ENCODE results near the gene OSGIN1.

Gene OSGIN1

GRCh38 chr16:83998091-83998490, 45.1 kb downstream of the OSGIN1 start:
- Histone ChIP-seq H3K79me2 (ENCODE audit: control insufficient read depth, low read length) (no peaks in the 10 kb centered on the region), H4K20me1 (ENCODE audit: control insufficient read depth, insufficient read depth, low read depth, low read length) (no peaks in the 10 kb centered on the region), H3K36me3 (ENCODE audit: control insufficient read depth, low read length) (no peaks in the 10 kb centered on the region), H3K4me3 (ENCODE audit: low read length) (no peak overlapping the region), H3K4me2 (ENCODE audit: low read length) (no peak overlapping the region), H3F3A (ENCODE audit: control insufficient read depth, insufficient read depth) (no peaks in the 10 kb centered on the region), H3K27ac (ENCODE audit: low read depth, low read length) (no peak overlapping the region), H3K9me2 (replicated peaks; ENCODE audit: control insufficient read depth, low read length) (no peaks in the 10 kb centered on the region), H3K27me3 (ENCODE audit: control insufficient read depth, low read length) (no peaks in the 10 kb centered on the region; the same call in 1 of the 2 replicates), H3K4me1 (ENCODE audit: control insufficient read depth, low read length) (no peaks in the 10 kb centered on the region), H3K9me3 (ENCODE audit: control insufficient read depth, insufficient read depth, low read length) (no peaks in the 10 kb centered on the region)
- no peak for TF ChIP-seq EZH2phosphoT487 (IDR thresholded peaks at IDR 0.05; ENCODE audit: borderline replicate concordance, low read length)
- TF ChIP-seq, protein P1, sequence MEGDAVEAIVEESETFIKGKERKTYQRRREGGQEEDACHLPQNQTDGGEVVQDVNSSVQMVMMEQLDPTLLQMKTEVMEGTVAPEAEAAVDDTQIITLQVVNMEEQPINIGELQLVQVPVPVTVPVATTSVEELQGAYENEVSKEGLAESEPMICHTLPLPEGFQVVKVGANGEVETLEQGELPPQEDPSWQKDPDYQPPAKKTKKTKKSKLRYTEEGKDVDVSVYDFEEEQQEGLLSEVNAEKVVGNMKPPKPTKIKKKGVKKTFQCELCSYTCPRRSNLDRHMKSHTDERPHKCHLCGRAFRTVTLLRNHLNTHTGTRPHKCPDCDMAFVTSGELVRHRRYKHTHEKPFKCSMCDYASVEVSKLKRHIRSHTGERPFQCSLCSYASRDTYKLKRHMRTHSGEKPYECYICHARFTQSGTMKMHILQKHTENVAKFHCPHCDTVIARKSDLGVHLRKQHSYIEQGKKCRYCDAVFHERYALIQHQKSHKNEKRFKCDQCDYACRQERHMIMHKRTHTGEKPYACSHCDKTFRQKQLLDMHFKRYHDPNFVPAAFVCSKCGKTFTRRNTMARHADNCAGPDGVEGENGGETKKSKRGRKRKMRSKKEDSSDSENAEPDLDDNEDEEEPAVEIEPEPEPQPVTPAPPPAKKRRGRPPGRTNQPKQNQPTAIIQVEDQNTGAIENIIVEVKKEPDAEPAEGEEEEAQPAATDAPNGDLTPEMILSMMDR (IDR thresholded peaks at IDR 0.05; ENCODE audit: low read depth, low read length, poor library complexity, severe bottlenecking): no peak

- Histone ChIP-seq H3K27me3 (ENCODE audit: control insufficient read depth, low read length) (no peaks in the 10 kb centered on the region), H4K20me1 (ENCODE audit: control insufficient read depth, insufficient read depth, low read depth, low read length) (no peaks in the 10 kb centered on the region), H3K4me1 (ENCODE audit: control insufficient read depth, low read length) (no peaks in the 10 kb centered on the region), H3K36me3 (ENCODE audit: control insufficient read depth, low read length) (no peaks in the 10 kb centered on the region), H3F3A (ENCODE audit: control insufficient read depth, insufficient read depth) (no peaks in the 10 kb centered on the region), H3K4me3 (ENCODE audit: low read length) (no peak overlapping the region), H3K9me3 (ENCODE audit: control insufficient read depth, insufficient read depth, low read length) (no peaks in the 10 kb centered on the region), H3K27ac (ENCODE audit: low read depth, low read length) (no peak overlapping the region), H3K4me2 (ENCODE audit: low read length) (no peak overlapping the region), H3K9me2 (replicated peaks; ENCODE audit: control insufficient read depth, low read length) (no peaks in the 10 kb centered on the region), H3K79me2 (ENCODE audit: control insufficient read depth, low read length) (no peaks in the 10 kb centered on the region)
- no peak for TF ChIP-seq EZH2phosphoT487 (IDR thresholded peaks at IDR 0.05; ENCODE audit: borderline replicate concordance, low read length)
- TF ChIP-seq, protein P1 (IDR thresholded peaks at IDR 0.05; ENCODE audit: low read depth, low read length, poor library complexity, severe bottlenecking): no peak
These were observed 48.1 kb downstream of the OSGIN1 start for GRCh38 chr16:84000989-84001642.

DNA sequence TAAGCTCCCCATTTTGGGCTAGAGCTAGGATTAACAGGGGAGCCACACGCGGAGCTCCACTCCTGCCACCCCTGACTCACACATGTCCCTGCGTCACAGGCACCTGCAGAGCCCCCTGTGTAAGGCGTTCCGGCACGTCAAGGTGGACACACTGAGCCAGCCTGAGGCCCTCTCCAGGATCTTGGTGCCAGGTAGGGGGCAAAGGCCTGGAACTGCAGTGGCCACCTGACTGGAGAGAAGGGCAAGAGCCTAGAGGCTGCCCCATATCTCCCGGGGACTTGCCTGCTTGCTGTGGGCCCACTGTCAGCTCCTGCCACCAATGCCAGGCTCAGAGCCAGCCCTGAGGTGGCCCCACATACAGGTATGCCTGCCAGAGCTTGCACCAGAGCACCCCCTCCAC, 48.7 kb downstream of the OSGIN1 start:
- Histone ChIP-seq H4K20me1 (ENCODE audit: control insufficient read depth, insufficient read depth, low read depth, low read length) (no peaks in the 10 kb centered on the region), H3K79me2 (ENCODE audit: control insufficient read depth, low read length) (no peaks in the 10 kb centered on the region), H3K36me3 (ENCODE audit: control insufficient read depth, low read length) (no peaks in the 10 kb centered on the region), H3K4me1 (ENCODE audit: control insufficient read depth, low read length) (no peaks in the 10 kb centered on the region), H3K9me2 (replicated peaks; ENCODE audit: control insufficient read depth, low read length) (no peaks in the 10 kb centered on the region), H3K4me2 (ENCODE audit: low read length) (no peak overlapping the region), H3K27me3 (ENCODE audit: control insufficient read depth, low read length) (no peaks in the 10 kb centered on the region), H3K4me3 (ENCODE audit: low read length) (no peak overlapping the region), H3F3A (ENCODE audit: control insufficient read depth, insufficient read depth) (no peaks in the 10 kb centered on the region), H3K9me3 (ENCODE audit: control insufficient read depth, insufficient read depth, low read length) (no peaks in the 10 kb centered on the region), H3K27ac (ENCODE audit: low read depth, low read length) (no peak overlapping the region)
- no peak for TF ChIP-seq EZH2phosphoT487 (IDR thresholded peaks at IDR 0.05; ENCODE audit: borderline replicate concordance, low read length)
- TF ChIP-seq, protein P1 (IDR thresholded peaks at IDR 0.05; ENCODE audit: low read depth, low read length, poor library complexity, severe bottlenecking): no peak
